A673 (cell line): ENCODE results near the gene ASB16.

Source experiments
- CTCF ChIP-seq: fragments of 300-800, 200-600 bp; sonication (generic); conservative IDR thresholded peaks from 2 replicates; pipeline ENCODE4 v1.5.1; 2017; ENCODE audit warnings: low read depth, mild to moderate bottlenecking, antibody characterized with exemption, low read length, moderate library complexity, mixed read lengths
- EZH2 ChIP-seq: fragments of 200-600 bp; sonication (generic); IDR thresholded peaks from 2 replicates; pipeline ENCODE4 v1.6.1; 2017; ENCODE audit warnings: borderline replicate concordance, low read depth, mild to moderate bottlenecking, mixed read lengths, antibody characterized with exemption, low read length; ENCODE audit not compliant: poor library complexity, severe bottlenecking

GRCh38 chr17:44144966-44145739, 25.4 kb upstream of the ASB16 start:
- TF ChIP-seq EZH2 (no peak), CTCF (no peak)
